OCI-LY7 (cell line): ENCODE results near the gene TMPRSS3. TPM values are rescaled to one million over a fixed set of nuclear protein-coding genes. Genes with fewer than 3 reads are reported as not detected.

Experiments used
- BruUV-seq: library from RNA; stranded (reverse); fragments of 400-500 nt; replicated peaks from 2 replicates; lab custom pipeline; 2021; lab: Mats Ljungman, UMichigan
- CTCF ChIA-PET: fragments of 300-600 bp; sonication (Branson Sonifier 250); formaldehyde crosslinking; loops from one replicate; lab custom pipeline; 2022; ENCODE audit warnings: antibody characterized with exemption; ENCODE audit not compliant: unreplicated experiment; lab: Charles Lee
- POLR2A ChIA-PET: fragments of 300-600 bp; sonication (Branson Sonifier 250); formaldehyde crosslinking; loops from one replicate; lab custom pipeline; 2022; ENCODE audit warnings: antibody characterized with exemption; lab: Charles Lee
- DNase-seq: peaks from one replicate; pipeline ENCODE4 v3.0.0-alpha.2; 2015; ENCODE audit warnings: low spot score
- H2AFZ ChIP-seq: fragments of 200-600 bp; sonication (generic), shearing (Covaris generic); 2 replicates; pipeline ENCODE4 v1.6.1; 2014; ENCODE audit warnings: mild to moderate bottlenecking, antibody characterized with exemption, low read length, moderate library complexity
- H3K27ac ChIP-seq: fragments of 200-600 bp; sonication (generic); 2 replicates; pipeline ENCODE4 v1.5.1; 2014; ENCODE audit warnings: mixed run types, low read depth, mild to moderate bottlenecking, moderate library complexity, low read length, inconsistent platforms; ENCODE audit not compliant: poor library complexity, severe bottlenecking
- H3K36me3 ChIP-seq: fragments of 200-600 bp; sonication (generic); 2 replicates; pipeline ENCODE4 v1.6.1; 2014; ENCODE audit warnings: mild to moderate bottlenecking, antibody characterized with exemption, low read length, moderate library complexity, mixed read lengths; ENCODE audit not compliant: insufficient read depth
- H3K4me1 ChIP-seq: fragments of 200-600 bp; sonication (generic); 2 replicates; pipeline ENCODE4 v1.5.1; 2014; ENCODE audit warnings: mild to moderate bottlenecking, low read length; ENCODE audit not compliant: insufficient read depth, poor library complexity, severe bottlenecking
- H3K4me2 ChIP-seq: fragments of 200-600 bp; sonication (generic); 2 replicates; pipeline ENCODE4 v1.6.1; 2014; ENCODE audit warnings: mild to moderate bottlenecking, low read length
- H3K4me3 ChIP-seq: fragments of 200-600 bp; sonication (generic); 2 replicates; pipeline ENCODE4 v1.5.1; 2014; ENCODE audit warnings: mild to moderate bottlenecking, low read depth, low read length; ENCODE audit not compliant: poor library complexity, severe bottlenecking
- H3K79me2 ChIP-seq: fragments of 200-600 bp; sonication (generic); 2 replicates; pipeline ENCODE4 v1.6.1; 2016; ENCODE audit warnings: low read depth, mild to moderate bottlenecking, low read length, moderate library complexity, mixed read lengths; ENCODE audit not compliant: insufficient read depth
- H3K9me2 ChIP-seq: fragments of 200-600 bp; sonication (generic); 2 replicates; pipeline ENCODE4 v1.6.1; 2016; ENCODE audit warnings: mild to moderate bottlenecking, low read length, mixed read lengths; ENCODE audit not compliant: insufficient read depth
- H3K9me3 ChIP-seq: fragments of 200-600 bp; sonication (generic); 2 replicates; pipeline ENCODE4 v1.6.1; 2014; ENCODE audit warnings: mild to moderate bottlenecking, mixed run types, low read length, mixed read lengths
- H4K20me1 ChIP-seq: fragments of 200-600 bp; sonication (generic); 2 replicates; pipeline ENCODE4 v1.6.1; 2014; ENCODE audit warnings: mild to moderate bottlenecking, antibody characterized with exemption, low read length, moderate library complexity, mixed read lengths; ENCODE audit not compliant: insufficient read depth
- EZH2phosphoT487 ChIP-seq: fragments of 200-600 bp; sonication (generic); IDR thresholded peaks from 2 replicates; pipeline ENCODE4 v1.6.1; 2018; ENCODE audit warnings: low read depth, borderline replicate concordance, mild to moderate bottlenecking, mixed run types, antibody characterized with exemption, low read length, moderate library complexity, mixed read lengths
- intact Hi-C: fragments of 100-400 bp; cut with micrococcal nuclease; formaldehyde crosslinking; loops from one replicate; pipeline ENCODE4 v1.10.0; 2022; ENCODE audit not compliant: unreplicated experiment
- total RNA-seq, 2 experiments: library from RNA; depleted of rRNA in 1 of 2; stranded (reverse); fragments of >200 nt in 1 of 2; shearing (Covaris generic) in 1 of 2; gene quantifications; 2 replicates each; pipeline ENCODE4 v1.2.3, GENCODE V29; 2014 to 2022
- TF ChIP-seq, protein P1 (sequence below): fragments of 200-600 bp; sonication (generic); conservative IDR thresholded peaks from 2 replicates; pipeline ENCODE4 v1.5.1; 2014; ENCODE audit warnings: mild to moderate bottlenecking, antibody characterized with exemption, low read length, moderate library complexity, mixed read lengths

The TMPRSS3 gene
- total RNA-seq, 2 experiments from 2014 or later, result not detected

DNA sequence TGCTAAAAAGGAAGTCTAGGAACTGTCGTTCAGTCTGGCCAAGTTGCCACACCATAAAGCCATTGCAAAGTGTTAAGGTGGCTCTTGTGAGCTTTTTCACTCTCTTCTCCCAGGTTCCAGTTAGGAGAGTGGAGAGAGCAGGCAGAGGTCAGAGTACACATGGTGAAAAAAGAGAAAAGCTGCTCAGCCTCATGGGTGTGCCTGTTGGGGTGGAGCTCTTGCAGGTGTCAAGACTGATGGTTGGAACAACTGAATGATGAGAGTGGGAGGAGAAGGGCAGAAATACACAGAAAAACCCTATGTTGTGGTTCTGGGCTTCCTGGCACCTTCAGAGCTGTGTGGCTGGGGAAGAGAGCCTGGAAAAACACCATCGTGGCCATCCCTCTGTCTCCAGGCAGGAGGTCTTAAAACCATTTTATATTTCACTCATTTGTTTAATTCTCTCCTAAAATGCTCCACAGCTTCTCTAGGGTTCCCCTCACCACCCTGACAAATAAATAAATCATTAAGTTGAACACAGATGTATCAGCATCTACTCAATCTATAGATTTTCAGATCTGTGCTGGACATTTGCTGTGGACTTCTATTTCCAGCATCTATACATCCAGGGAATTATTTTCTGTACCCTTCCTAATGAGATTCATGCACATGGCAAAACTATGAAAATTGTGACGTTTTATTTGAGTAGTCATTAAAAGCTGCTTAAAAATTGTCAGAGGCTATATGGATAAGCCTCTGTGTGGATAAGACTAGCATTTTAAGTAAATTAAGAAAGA, 25.4 kb upstream of the TMPRSS3 start:
- Histone ChIP-seq H3K4me1 (no peaks in the 10 kb centered on the region), H3K27ac (no peak overlapping the region), H3K9me3 (no peaks in the 10 kb centered on the region), H2AFZ (no peak overlapping the region), H3K9me2 (no peaks in the 10 kb centered on the region), H3K4me2 (no peak overlapping the region), H4K20me1 (no peaks in the 10 kb centered on the region), H3K4me3 (no peak overlapping the region), H3K36me3 (no peaks in the 10 kb centered on the region), H3K79me2 (no peaks in the 10 kb centered on the region)
- ChIA-PET CTCF (interaction anchor here (0.6 kb wide), 1 partner anchor 130 kb away, joined by 3 read pairs; no protein-coding TSS in a partner anchor), POLR2A (interaction anchor here (1.1 to 1.5 kb wide), 2 partner anchors 12 to 17 kb away, joined by 3 read pairs; partner anchors contain the start of gene UBASH3A)
- BruUV-seq, result no TSS peak
- TF ChIP-seq EZH2phosphoT487, result no peak
- TF ChIP-seq, protein P1, sequence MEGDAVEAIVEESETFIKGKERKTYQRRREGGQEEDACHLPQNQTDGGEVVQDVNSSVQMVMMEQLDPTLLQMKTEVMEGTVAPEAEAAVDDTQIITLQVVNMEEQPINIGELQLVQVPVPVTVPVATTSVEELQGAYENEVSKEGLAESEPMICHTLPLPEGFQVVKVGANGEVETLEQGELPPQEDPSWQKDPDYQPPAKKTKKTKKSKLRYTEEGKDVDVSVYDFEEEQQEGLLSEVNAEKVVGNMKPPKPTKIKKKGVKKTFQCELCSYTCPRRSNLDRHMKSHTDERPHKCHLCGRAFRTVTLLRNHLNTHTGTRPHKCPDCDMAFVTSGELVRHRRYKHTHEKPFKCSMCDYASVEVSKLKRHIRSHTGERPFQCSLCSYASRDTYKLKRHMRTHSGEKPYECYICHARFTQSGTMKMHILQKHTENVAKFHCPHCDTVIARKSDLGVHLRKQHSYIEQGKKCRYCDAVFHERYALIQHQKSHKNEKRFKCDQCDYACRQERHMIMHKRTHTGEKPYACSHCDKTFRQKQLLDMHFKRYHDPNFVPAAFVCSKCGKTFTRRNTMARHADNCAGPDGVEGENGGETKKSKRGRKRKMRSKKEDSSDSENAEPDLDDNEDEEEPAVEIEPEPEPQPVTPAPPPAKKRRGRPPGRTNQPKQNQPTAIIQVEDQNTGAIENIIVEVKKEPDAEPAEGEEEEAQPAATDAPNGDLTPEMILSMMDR, result no peak
- DNase-seq, result no peak
- intact Hi-C loops, result no loop called here

DNA sequence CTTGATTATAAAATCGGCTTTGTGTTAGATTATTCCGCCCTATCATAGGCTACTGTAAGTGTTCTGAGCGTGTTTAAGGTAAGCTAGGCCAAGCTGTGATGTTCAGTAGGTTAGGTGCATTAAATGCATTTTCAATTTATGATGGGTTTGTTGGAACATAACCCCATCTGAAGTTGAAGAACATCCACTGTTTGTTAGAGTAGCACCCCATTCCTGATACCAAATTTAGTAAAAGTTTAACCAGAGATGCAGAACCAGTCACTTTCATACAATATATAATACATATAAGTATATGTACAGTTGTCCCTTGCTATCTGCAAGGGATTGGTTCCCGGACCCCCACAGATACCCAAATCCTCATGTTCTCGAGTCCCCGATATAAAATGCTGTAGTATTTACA, 24.0 kb upstream of the TMPRSS3 start:
- ChIA-PET POLR2A (interaction anchor here (1.1 kb wide), 1 partner anchor 16 kb away, joined by 3 read pairs; the partner anchor contains the start of gene UBASH3A), CTCF (no interaction called here)
- no peak for TF ChIP-seq EZH2phosphoT487
- TF ChIP-seq, protein P1, result no peak
- H3K4me2 ChIP-seq, result no peak overlapping the region
- H3K36me3 ChIP-seq, result no peaks in the 10 kb centered on the region
- no peak for DNase-seq
- no peak overlapping the region for H2AFZ ChIP-seq
- H4K20me1 ChIP-seq, result no peaks in the 10 kb centered on the region
- no peaks in the 10 kb centered on the region for H3K79me2 ChIP-seq
- no TSS peak for BruUV-seq
- H3K9me3 ChIP-seq, result no peaks in the 10 kb centered on the region
- no peaks in the 10 kb centered on the region for H3K4me1 ChIP-seq
- no peak overlapping the region for H3K4me3 ChIP-seq
- H3K9me2 ChIP-seq, result no peaks in the 10 kb centered on the region
- H3K27ac ChIP-seq, result no peak overlapping the region
- intact Hi-C loops, result no loop called here

DNA sequence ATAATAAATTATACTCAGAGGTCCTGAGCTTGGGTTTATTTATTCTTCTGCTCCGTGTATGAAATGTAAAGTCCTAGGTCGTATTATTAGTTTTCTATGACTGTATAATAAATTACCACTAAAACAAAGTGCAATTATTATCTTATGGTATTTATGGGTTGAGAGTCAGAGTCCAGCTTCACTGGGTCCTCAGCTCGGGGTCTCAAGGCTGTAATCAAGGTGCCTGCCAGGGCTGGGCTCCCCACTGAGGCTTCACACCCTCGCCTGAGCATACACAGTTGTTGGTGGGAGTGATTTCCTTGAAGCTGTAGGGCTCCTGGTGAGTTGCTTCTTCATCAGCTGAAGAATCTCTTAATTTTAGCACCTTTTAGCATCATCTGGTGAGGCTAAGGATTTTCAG, 23.0 kb upstream of the TMPRSS3 start:
- Histone ChIP-seq H2AFZ (no peak overlapping the region), H3K27ac (no peak overlapping the region), H3K4me1 (no peaks in the 10 kb centered on the region), H3K9me3 (no peaks in the 10 kb centered on the region), H3K36me3 (no peaks in the 10 kb centered on the region), H3K9me2 (no peaks in the 10 kb centered on the region), H3K79me2 (no peaks in the 10 kb centered on the region), H3K4me3 (no peak overlapping the region), H3K4me2 (no peak overlapping the region), H4K20me1 (no peaks in the 10 kb centered on the region)
- no TSS peak for BruUV-seq
- POLR2A ChIA-PET, result interaction anchor here (0.8 kb wide), 1 partner anchor 25 kb away, joined by 3 read pairs; no protein-coding TSS in a partner anchor
- no peak for TF ChIP-seq EZH2phosphoT487
- TF ChIP-seq, protein P1, result no peak
- CTCF ChIA-PET, result no interaction called here
- no peak for DNase-seq
- intact Hi-C loops, result no loop called here
